Measurements from ENCODE around the gene MRPS5.
"Not testable (repeated sequence)": the region's sequence is repeated elsewhere in the genome, so short reads cannot be mapped to it uniquely, and the experiment has no call there.

The MRPS5 gene

GRCh38 chr2:95121407-95122196 is at the start of gene MRPS5:
Gene MRPS5, minus strand, starts transcription at chr2:95121808. Its CDS starts 17 bp downstream, at chr2:95121791.
- peak; percentile 82 for DNase-seq

GRCh38 chr2:95166065-95166763 is 44.6 kb upstream of the MRPS5 start:
- DNase-seq = no peak

GRCh38 chr2:95165371-95166064 is 43.9 kb upstream of the MRPS5 start, which contains the start of gene ZNF2:
Gene ZNF2, plus strand, starts transcription at chr2:95165809. Its CDS starts 10,418 bp downstream, at chr2:95176227.
- peak; percentile 97 for DNase-seq

- no peak for DNase-seq
Observed at GRCh38 chr2:95165030-95165370, 43.4 kb upstream of the MRPS5 start.

- peak; percentile 84 for DNase-seq
Observed at GRCh38 chr2:95159690-95160449, 38.3 kb upstream of the MRPS5 start, which contains the start of gene ZNF514. Gene ZNF514, minus strand, starts transcription at chr2:95159848. Its CDS starts 6,595 bp downstream, at chr2:95153253.

GRCh38 chr2:95158891-95159619 is 37.4 kb upstream of the MRPS5 start:
- DNase-seq = no peak

GRCh38 chr2:95158441-95158840 is 36.8 kb upstream of the MRPS5 start:
- DNase-seq = no peak

GRCh38 chr2:95149397-95149984 is 27.9 kb upstream of the MRPS5 start:
- no peak for DNase-seq

- DNase-seq = no peak
Observed at GRCh38 chr2:95143838-95144237, 22.2 kb upstream of the MRPS5 start.

GRCh38 chr2:95138702-95139101 is 17.1 kb upstream of the MRPS5 start:
- DNase-seq = no peak

GRCh38 chr2:95122197-95122551 is 566 bp upstream of the MRPS5 start:
- DNase-seq = no peak

- DNase-seq = no peak
Observed at GRCh38 chr2:95121093-95121406, 558 bp downstream of the MRPS5 start.

GRCh38 chr2:95115418-95115817 is 6.2 kb downstream of the MRPS5 start:
- peak; percentile 81 for DNase-seq

- no peak for DNase-seq
Observed at GRCh38 chr2:95113464-95113863, 8.1 kb downstream of the MRPS5 start.

GRCh38 chr2:95110395-95110794 is 11.2 kb downstream of the MRPS5 start:
- no peak for DNase-seq

- no peak for DNase-seq
Observed at GRCh38 chr2:95109260-95109659, 12.3 kb downstream of the MRPS5 start.

- no peak for DNase-seq
Observed at GRCh38 chr2:95106081-95106480, 15.5 kb downstream of the MRPS5 start.

- DNase-seq = no peak
Observed at GRCh38 chr2:95104606-95105005, 17.0 kb downstream of the MRPS5 start.

GRCh38 chr2:95099910-95100309 is 21.7 kb downstream of the MRPS5 start:
- DNase-seq = no peak

- DNase-seq = not testable (repeated sequence)
Observed at GRCh38 chr2:95098273-95098672, 23.3 kb downstream of the MRPS5 start.

GRCh38 chr2:95091885-95092555 is 29.6 kb downstream of the MRPS5 start:
- no peak for DNase-seq
